Endometrium (tissue), 2 donors: Measurements from ENCODE around the gene RBMS1.

Source experiments
- FAIRE-seq: peaks from 2 replicates; lab custom pipeline; 2012; peaks lifted over from hg19 to GRCh38; lab: Jason Lieb, UNC
- donor health status: control.
- donor health status: control.

RBMS1 gene

DNA sequence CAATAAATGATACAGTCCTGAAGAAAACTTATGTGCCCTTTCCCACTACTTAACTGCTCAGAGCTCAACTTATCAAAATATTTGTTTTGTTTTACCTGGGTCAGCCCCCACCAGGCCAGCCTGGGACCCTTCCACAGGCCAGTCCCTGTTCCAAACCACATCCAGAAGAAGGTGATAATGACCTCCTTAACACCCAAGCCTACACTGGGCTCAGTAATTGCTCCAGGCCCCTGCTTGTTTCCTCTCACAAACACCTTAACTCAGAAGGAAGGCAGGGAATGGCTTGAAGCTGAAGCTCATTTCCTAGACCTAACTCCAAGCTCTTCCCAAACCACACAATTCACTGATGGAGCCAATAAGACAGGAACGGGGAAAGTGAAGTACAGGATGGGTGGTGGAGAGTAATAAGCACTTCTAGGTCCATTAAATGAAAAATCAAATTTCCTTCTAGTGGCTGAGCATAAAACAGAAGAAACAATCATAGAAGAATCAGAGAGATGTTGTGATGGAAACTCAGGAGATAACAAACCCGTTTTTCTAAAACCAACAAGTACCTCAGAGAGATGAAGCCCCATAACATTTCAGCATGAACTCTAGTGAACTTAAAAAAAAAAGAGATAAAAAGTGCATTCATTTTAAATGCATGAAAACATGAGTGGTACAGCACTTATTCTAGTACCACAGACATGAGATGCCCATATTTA lies 160.1 kb downstream of the RBMS1 start:
- no peak for FAIRE-seq

- no peak for FAIRE-seq
Measured at GRCh38 chr2:160332318-160332717, 161.3 kb downstream of the RBMS1 start.

DNA sequence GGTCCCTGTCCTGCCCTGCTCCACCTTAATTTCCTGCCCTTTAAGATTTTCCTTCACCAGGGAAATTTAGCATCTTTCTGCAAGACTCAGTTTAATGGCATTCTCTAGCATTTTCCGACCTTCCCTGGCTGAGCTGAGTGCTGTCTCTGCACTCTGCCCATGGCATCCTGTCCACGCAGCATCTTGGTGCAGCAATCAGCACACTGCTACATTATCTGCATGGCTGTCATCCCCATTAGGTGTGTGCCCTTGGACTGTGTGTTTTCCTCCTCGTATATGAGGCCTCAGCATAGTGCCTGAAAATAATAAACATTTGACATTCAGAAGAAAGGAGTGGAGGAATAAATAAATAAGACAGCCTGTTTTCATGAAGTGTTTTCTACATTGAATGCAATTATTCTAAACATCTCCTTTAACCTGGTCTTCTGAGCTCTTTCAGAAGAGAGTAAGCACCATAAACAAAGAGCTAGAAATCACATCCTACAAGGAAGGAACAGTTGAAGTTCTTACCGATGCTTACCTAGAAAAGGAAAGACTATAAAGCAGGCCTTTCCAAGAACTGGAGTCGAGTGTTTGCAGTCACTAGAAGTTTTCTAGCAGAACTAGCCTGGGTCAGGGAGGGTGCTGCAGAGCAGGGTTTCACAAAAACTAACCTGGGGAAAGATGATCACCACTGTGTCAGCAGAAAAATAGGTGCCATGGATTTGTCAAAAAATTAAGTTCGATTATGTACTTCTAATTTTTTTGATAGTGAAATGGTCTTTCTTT lies 162.2 kb downstream of the RBMS1 start:
- FAIRE-seq, result no peak

DNA sequence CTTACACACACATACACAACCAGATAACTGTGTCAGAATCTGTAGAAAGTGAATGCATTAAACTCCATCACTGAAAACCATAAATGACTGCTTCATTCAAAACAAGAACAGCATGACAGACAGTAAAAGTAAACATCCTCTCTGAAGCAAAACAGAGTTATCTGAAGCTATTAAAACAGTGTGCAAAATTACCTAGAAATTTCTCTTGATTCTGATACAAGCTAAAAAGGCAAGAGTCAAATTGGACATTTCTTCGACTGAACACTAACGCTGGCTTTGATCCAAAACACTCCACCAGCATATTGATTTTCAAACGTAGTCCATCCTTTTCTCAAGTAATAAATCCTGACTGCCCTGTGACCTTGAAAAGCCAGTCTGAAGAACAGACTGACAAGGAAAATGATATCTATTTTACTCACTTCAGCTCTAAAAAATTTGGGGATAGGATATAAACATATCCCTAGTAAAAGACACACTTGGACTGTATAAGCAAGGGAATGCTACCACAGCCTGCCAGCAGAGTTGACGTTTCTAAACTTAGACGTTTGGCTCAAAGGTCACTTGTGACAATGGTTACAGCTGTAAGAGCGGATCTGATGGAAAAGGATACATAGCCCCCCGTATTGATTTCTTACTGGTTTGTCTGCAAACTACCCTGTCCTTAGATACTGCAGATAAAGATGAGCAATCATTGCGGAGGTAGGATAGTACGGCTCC lies 164.6 kb downstream of the RBMS1 start:
- no peak for FAIRE-seq

DNA sequence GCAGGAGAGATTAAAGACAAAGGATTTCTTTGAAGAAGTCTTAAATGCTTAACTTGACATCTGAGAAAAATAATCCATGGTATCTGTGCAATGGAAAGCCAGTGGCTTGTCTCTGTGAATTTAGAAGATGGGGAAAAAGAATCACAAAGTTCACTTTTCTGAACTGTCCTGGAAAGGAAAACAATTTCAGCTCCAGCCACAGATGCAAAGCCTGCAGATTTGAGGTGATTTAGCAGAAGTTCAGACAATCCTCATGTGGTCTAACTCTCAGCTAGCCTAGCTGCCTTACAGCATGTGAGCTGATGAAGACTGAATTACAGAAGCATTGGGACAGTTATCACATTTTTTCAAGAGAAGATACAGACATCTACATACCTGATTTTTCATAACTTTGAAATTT lies 166.8 kb downstream of the RBMS1 start:
- no peak for FAIRE-seq

DNA sequence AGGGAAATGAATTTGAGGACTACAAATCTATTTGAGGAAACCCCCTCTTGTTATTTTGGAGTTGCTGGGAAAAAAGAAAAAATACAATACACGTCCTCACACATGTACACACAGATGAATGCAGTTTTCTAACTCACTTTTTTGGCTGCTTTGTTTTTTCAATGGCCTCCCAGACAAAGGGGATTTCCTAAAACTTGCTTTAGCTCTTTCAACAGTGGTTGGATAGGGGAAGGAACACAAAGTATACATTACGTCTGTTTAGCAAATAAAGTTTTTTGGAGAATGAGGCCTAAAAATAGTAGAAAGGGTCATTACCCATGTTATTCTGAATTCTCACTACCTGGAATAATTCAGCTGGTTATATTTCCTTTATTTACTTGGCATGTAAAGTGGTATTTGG lies 168.2 kb downstream of the RBMS1 start:
- FAIRE-seq, result no peak

DNA sequence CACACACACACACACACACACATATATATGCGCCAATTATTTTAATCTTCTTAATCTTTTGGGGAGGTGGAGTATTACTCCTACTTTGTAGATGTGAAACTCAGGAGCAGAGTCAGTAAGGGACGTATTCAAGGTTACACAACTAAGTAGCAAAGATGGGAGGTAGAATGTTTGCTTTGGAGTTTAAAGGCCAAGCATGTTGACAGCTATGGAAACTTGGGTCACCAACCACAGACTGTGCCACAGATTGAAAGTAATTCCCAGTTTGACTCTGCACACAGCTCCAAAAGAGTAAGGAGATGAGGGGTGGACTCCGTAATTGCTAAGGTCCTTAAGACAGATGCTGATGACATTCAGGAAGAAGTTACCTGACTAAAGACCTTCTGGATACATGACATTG lies 168.7 kb downstream of the RBMS1 start:
- FAIRE-seq, result no peak

GRCh38 chr2:160324161-160324800 lies 169.3 kb downstream of the RBMS1 start:
- peak; percentile 81 for FAIRE-seq

DNA sequence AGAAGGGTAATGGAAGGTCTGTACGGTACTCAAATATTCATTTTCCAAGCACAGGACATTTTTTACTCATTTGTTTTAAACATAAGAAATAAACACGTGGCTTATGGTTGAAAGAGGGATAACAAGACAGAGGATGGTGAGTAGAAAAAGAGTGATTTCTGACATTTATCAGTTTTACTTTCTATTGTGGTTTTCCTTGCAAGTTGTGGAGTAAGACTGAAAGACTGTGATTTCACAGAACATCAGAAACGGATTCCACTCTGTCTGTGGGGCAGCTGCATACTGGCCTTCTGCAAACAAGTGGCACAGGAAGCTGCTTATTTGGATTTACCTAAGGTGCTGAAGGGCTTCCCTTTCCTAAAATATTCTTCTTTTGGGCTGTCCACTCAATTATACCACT lies 171.3 kb downstream of the RBMS1 start:
- FAIRE-seq, result no peak

DNA sequence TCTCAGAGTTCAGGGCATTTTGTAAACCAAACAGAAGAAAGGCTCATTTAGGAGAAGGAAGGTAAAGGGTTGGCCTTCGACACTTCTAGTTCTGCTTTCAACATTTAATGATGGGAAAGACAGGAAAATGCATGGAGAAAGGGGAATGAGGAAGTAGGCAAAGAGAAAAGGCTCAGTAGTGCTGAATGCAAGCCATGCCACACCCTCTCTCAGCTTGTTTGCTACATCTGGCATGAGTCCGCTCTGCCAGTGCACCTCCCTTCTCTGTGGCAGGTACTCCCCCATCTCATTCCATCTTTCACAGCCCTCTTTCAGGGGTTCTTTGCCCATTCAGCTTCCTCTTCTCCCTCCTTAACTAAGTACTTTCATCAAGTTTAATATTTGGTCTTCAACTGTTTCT lies 172.6 kb downstream of the RBMS1 start:
- FAIRE-seq, result no peak

DNA sequence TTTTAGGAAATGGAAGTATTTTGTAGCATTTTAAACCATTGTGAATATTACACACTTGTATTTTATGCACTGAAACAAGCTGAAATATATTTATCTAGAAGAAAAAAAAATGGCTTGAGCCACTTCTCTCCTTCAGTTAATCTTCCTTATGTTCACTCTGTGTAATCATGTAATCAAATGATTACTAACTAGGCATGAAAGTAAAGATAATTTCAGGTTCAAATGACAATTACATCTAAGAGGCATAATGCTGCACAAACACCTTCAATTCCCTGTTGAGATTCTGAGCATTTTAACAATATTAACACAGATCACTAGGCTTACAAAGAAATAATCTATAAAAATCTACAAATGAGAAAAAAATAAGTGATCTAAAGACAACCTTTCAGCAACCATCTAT lies 173.9 kb downstream of the RBMS1 start:
- no peak for FAIRE-seq

GRCh38 chr2:160318218-160318617 lies 175.4 kb downstream of the RBMS1 start:
- peak; percentile 23 for FAIRE-seq

- no peak for FAIRE-seq
Measured at GRCh38 chr2:160317181-160318099, 176.2 kb downstream of the RBMS1 start.

DNA sequence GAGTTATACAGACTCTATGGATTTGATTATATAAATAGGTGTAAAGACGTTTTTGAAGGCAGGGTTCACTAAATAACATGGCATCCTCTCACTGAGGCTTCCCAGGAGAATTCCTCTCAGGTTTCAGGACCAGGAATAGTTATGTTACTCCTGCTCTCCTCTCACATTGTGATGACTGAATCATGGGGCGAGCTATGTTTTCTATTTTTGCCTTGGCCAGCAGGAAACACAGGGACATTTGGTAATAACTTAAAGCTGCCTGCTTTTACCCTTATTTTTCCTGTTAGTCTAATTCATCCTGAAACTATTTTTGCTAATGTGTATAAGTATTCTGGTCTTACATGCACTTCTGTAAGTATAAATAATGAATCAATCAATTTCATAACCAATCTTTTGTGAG lies 178.3 kb downstream of the RBMS1 start:
- FAIRE-seq, result no peak

DNA sequence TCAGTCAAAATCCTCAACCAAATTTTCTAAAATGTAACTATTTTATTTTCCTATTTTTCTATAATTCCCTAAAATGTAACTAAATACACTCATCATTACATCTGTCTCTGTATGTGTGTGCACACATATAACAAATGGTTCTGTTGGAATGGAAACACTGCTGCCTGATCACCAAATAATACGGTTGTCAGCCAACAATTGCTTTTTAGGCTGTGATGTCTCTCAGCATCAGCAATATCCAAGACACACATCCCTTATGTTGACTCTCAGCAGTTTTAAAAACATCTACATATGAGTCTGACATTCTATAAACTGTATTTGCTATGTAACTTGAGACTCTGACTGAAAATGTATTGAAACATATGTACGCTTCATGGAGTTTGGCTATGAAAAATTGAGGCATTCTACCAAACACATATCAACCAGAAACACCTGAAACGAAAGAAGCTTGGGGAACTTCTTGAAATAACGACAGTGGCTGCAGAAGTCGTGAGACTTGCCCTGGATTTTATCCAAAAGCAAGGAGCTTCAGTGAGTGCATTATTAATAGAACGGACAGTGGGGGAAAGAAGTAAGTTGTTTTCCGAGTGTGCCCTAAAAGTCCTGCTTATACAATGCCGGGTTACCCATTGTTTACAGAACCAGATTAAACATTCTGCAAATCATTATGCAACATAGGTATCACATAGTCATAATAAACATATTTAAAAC lies 183.3 kb downstream of the RBMS1 start:
- FAIRE-seq, result no peak

DNA sequence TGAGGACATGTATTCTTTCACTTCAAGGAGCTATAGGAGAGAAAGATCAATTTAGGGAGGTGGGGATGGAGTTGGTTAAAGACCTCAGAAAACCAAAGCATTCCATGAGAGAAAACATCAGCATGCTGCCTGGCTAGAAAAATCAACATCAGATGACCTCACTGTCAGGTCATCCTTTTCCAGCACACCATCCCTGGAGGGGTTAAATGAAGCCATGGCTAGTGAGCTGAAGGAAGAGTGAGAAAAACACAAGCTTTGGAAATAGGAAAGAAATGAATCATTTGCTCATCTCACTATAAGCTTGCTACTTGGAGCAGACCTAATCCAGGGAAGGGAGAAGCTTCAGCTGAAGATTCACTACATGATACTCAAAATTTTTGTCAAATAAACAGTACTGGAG lies 184.0 kb downstream of the RBMS1 start:
- FAIRE-seq, result no peak

GRCh38 chr2:160308915-160309314 lies 184.7 kb downstream of the RBMS1 start:
- FAIRE-seq, result no peak

GRCh38 chr2:160308476-160308875 lies 185.1 kb downstream of the RBMS1 start:
- no peak for FAIRE-seq

DNA sequence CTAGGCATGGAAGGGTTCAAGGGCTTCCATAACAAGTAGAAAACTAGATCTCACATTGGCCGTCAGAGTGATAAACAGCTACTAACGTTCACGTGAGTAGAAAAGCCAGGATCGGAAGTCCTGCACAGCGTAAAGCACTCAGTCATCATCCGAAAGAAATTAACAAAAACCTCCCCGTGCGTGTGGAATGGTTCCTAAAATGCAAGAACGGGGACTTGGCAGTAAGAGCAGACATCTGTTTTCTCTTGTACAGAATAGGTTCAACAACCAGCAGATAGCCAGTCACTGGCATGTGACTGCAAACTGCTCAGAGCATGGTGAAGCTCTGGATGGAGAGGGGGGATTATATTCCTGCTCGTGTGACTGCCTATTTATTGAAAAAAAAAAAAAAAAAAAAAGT lies 186.6 kb downstream of the RBMS1 start:
- FAIRE-seq, result no peak

DNA sequence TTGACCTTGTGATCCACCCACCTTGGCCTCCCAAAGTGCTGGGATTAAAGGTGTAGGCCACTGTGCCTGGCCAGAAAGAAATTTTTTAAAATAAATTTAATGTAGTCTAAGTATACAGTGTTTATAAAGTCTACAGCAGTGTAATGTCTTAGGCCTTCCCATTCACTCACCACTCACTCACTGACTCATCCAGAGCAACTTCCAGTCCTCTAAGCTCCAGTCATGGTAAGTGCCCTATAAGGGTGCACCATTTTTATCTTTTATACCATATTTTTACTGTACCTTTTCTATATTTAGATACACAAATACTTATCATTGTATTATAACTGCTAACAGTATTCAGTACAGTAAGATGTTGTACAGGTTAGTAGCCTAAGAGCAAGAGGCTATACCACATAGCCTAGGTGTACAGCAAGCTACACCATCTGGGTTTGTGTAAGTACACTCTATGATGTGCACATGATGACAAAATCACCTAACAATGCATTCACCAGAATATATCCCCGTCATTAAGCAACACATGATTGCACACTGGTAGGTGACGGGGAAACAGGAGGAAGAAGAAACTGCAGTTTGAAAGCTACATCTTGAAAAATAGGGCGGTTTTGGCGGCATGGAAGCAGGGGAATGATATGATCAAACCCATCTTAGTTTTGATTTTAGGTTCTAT lies 188.4 kb downstream of the RBMS1 start:
- no peak for FAIRE-seq
